Measurements from ENCODE around the gene AJAP1.
"Not testable (repeated sequence)": the region's sequence is repeated elsewhere in the genome, so short reads cannot be mapped to it uniquely, and the experiment has no call there.

The AJAP1 gene

GRCh38 chr1:4614371-4615137 lies 39.9 kb upstream of the AJAP1 start:
- no peak for TF ChIP-seq CTCF (conservative IDR thresholded peaks at IDR 0.05; ENCODE audit: control insufficient read depth, insufficient read depth, low read depth, low read length)
- H3K4me3 ChIP-seq (ENCODE audit: control insufficient read depth, low read depth, low read length), result no peak overlapping the region
- DNase-seq (ENCODE audit: low read depth), result no peak

GRCh38 chr1:4615138-4615470 lies 39.3 kb upstream of the AJAP1 start:
- H3K4me3 ChIP-seq (ENCODE audit: control insufficient read depth, low read depth, low read length), result no peak overlapping the region
- no peak for TF ChIP-seq CTCF (conservative IDR thresholded peaks at IDR 0.05; ENCODE audit: control insufficient read depth, insufficient read depth, low read depth, low read length)
- DNase-seq (ENCODE audit: low read depth), result no peak

- TF ChIP-seq CTCF (conservative IDR thresholded peaks at IDR 0.05; ENCODE audit: control insufficient read depth, insufficient read depth, low read depth, low read length), result no peak
- H3K4me3 ChIP-seq (ENCODE audit: control insufficient read depth, low read depth, low read length), result no peak overlapping the region
- DNase-seq (ENCODE audit: low read depth), result no peak
Observed at GRCh38 chr1:4615501-4615900, 38.9 kb upstream of the AJAP1 start.

DNA sequence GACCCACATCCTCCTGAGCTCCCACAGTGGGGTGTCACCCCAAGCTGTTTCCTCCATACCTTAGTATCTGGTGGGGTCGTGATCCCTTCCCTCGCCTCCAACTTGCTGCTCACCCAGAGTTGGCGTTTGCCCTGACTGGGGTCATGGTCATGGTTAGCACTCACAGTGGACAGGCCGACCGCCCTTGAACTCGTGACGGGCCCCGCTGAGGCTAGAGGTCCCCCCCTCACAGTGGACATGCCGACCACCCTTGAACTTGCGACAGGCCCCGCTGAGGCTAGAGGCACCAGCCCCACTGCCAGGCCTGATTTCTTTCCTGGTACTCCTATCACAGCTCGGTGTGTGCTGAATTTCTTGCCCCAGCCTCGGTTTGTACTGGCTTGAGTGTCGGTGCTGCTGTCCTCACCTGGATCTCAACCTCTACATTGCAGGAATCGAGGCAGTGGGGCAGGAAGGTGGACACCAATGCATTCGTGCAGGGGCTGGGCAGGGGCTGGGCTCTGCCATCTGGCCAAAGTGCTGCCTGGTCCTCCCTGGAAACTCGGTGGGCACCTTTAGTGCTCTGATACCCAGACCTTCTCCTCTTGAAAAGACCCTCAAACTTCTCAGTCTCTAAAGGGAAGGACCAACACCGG lies 37.5 kb upstream of the AJAP1 start:
- no peak for TF ChIP-seq CTCF (conservative IDR thresholded peaks at IDR 0.05; ENCODE audit: control insufficient read depth, insufficient read depth, low read depth, low read length)
- no peak for DNase-seq (ENCODE audit: low read depth)
- no peak overlapping the region for H3K4me3 ChIP-seq (ENCODE audit: control insufficient read depth, low read depth, low read length)

DNA sequence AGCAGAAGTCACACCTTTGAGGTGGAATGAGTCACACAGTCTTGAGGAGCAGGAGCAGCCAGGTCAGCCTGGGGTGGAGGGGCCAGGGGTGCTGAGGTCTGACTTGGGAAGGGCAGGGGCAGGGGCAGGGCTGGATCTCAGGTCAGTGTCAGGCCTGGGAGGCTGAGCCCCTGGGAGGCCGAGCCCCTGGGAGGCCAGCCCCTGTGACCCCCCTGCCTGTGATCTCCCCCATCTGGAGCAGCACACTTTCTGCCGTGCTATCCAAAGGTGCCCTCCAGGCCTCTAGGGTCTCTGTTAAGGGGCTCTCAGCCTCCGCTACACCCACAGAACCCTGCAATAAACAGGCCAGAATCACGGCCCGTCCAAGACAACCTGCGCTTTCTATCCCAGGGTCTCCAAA lies 36.9 kb upstream of the AJAP1 start:
- H3K4me3 ChIP-seq (ENCODE audit: control insufficient read depth, low read depth, low read length), result no peak overlapping the region
- TF ChIP-seq CTCF (conservative IDR thresholded peaks at IDR 0.05; ENCODE audit: control insufficient read depth, insufficient read depth, low read depth, low read length), result no peak

GRCh38 chr1:4618827-4619226 lies 35.6 kb upstream of the AJAP1 start:
- DNase-seq (ENCODE audit: low read depth); H3K4me3 ChIP-seq (ENCODE audit: control insufficient read depth, low read depth, low read length): not testable (repeated sequence)

More for the DNA sequence above, 36.9 kb upstream of the AJAP1 start:
- DNase-seq (ENCODE audit: low read depth), result no peak

DNA sequence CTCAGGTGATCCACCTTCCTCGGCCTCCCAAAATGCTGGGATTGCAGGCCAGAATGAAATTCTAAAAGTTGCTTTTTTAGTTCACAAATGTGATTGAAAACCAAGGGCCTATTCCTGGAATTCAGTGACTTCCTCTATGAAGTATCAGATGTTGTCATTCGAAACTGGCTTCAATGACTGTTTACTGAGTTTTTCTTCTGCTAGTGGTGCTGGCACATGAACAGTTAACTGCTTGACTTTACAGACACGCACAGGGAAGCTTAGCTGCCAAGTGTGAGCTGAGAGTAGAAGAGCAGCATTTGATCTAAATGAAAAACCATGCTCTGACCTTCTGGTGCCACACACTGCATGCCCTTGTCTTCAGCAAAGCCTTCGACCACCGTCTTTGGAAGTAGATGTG lies 32.8 kb upstream of the AJAP1 start:
- no peak overlapping the region for H3K4me3 ChIP-seq (ENCODE audit: control insufficient read depth, low read depth, low read length)
- DNase-seq (ENCODE audit: low read depth), result no peak
- no peak for TF ChIP-seq CTCF (conservative IDR thresholded peaks at IDR 0.05; ENCODE audit: control insufficient read depth, insufficient read depth, low read depth, low read length)

Data from fibroblast of mammary gland (primary cell).